Activated CD8-positive, alpha-beta memory T cell treated with anti-CD3 and anti-CD28 coated beads, Interleukin-2, amount 10 ng/mL, durations not matched to agents 7 days and 5 days (primary cell): ENCODE results near the gene SWSAP1. TPM values are rescaled to one million over a fixed set of nuclear protein-coding genes. Genes with fewer than 3 reads are reported as not detected.

Source experiments
- ATAC-seq: fragments of 150-1000 bp; cut with Tn5 transposase; one replicate; pipeline ENCODE4 v1.10.0; 2021; ENCODE audit warnings: moderate library complexity
- CTCF ChIA-PET: fragments of 350-600 bp; sonication (Branson Sonifier 250); formaldehyde crosslinking; loops from one replicate; lab custom pipeline; 2021; ENCODE audit warnings: antibody characterized with exemption; lab: Charles Lee
- DNase-seq: peaks from one replicate; pipeline ENCODE4 v3.0.0-alpha.2; 2020
- H3K27ac Mint-ChIP-seq: one replicate; pipeline ENCODE4 v1.8.0; 2021; ENCODE audit warnings: mild to moderate bottlenecking, mixed read lengths
- H3K27me3 Mint-ChIP-seq: one replicate; pipeline ENCODE4 v1.8.0; 2021; ENCODE audit warnings: mixed read lengths
- H3K36me3 Mint-ChIP-seq: one replicate; pipeline ENCODE4 v1.8.0; 2021; ENCODE audit warnings: mild to moderate bottlenecking, mixed read lengths
- H3K4me1 Mint-ChIP-seq: one replicate; pipeline ENCODE4 v1.8.0; 2021; ENCODE audit warnings: mixed read lengths
- H3K4me3 Mint-ChIP-seq: one replicate; pipeline ENCODE4 v1.8.0; 2021; ENCODE audit warnings: mild to moderate bottlenecking, moderate library complexity, mixed read lengths
- H3K9me3 Mint-ChIP-seq: one replicate; pipeline ENCODE4 v1.8.0; 2022; ENCODE audit warnings: low read depth, mixed read lengths
- total RNA-seq, 2 experiments: library from RNA; stranded (reverse); gene quantifications; one replicate each; pipeline ENCODE4 v1.2.3, GENCODE V29; 2021

SWSAP1 gene
- total RNA-seq, 2 experiments from 2014 or later, result 2.6 to 3.9 TPM

GRCh38 chr19:11410682-11411081 is 36.2 kb downstream of the SWSAP1 start:
- ATAC-seq, result no peak
- Mint-ChIP-seq H3K4me1 (no peaks in the 10 kb centered on the region), H3K27me3 (peaks cover 30% of the 10 kb centered on the region), H3K36me3 (no peaks in the 10 kb centered on the region), H3K4me3 (no peak overlapping the region), H3K27ac (no peak overlapping the region), H3K9me3 (no peaks in the 10 kb centered on the region)
- no peak for DNase-seq
- CTCF ChIA-PET, result no interaction called here

DNA sequence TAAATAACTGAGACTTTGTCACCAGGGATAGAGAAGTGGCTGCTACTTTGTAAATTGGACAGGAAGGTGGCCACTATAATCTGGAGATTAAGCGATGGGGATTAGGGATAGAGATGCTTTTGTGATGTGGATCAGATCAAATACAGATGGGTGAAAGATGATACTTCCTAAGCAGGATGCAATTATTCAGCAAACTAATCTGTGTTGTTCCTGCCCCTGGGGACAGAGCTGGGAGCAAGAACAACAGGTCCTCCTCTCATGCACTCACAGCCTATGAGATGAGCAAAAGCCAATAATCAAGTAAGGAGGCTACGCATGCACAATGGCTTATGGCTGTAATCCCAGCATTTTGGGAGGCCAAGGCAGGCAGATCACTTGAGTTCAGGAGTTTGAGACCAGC is 40.1 kb downstream of the SWSAP1 start:
- Mint-ChIP-seq H3K27ac (no peak overlapping the region), H3K4me1 (no peaks in the 10 kb centered on the region), H3K36me3 (no peaks in the 10 kb centered on the region), H3K4me3 (no peak overlapping the region), H3K9me3 (no peaks in the 10 kb centered on the region), H3K27me3 (peaks cover 47% of the 10 kb centered on the region)
- no peak for ATAC-seq
- CTCF ChIA-PET, result no interaction called here
- DNase-seq, result no peak

DNA sequence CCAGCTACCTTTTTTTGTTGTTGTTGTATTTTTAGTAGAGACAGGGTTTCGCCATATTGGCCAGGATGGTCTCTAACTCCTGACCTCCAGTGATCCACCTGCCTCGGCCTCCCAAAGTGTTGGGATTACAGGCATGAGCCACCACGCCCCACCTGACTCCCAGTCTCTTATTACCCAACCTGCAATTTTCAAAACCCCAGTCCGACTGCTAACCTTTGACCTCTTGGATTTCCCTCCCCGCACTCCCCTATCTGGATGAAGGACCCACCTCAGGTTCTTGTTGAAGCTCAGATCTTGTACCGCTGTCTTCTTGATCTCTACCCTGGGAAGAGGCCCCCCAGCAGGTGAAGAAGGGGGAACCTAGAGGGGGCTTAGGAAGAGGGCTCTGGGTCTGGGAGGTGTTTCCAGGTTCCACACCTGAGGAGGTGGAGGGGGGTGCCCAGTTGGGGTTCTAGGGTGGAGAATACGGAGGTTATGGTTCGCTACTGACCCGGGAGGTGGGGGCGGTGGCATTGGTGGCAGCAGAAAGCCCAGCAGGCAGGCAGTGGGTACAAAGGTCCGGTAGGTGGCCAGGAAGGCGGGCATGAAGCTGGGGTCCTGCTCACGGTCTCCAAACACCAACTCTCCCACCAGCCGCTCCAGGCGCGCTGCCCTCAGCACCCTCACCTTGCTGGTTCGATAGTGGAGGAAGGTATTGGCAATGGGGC is 42.0 kb downstream of the SWSAP1 start:
- H3K9me3 Mint-ChIP-seq, result no peaks in the 10 kb centered on the region
- H3K4me3 Mint-ChIP-seq, result no peak overlapping the region
- H3K36me3 Mint-ChIP-seq, result no peaks in the 10 kb centered on the region
- DNase-seq (no peak), ATAC-seq (no peak)
- peaks cover 57% of the 10 kb centered on the region for H3K27me3 Mint-ChIP-seq
- H3K27ac Mint-ChIP-seq, result no peak overlapping the region
- CTCF ChIA-PET, result interaction anchor here (1.0 kb wide), 1 partner anchor 66 kb away, joined by 5 read pairs; no protein-coding TSS in a partner anchor
- peaks cover 9% of the 10 kb centered on the region for H3K4me1 Mint-ChIP-seq

DNA sequence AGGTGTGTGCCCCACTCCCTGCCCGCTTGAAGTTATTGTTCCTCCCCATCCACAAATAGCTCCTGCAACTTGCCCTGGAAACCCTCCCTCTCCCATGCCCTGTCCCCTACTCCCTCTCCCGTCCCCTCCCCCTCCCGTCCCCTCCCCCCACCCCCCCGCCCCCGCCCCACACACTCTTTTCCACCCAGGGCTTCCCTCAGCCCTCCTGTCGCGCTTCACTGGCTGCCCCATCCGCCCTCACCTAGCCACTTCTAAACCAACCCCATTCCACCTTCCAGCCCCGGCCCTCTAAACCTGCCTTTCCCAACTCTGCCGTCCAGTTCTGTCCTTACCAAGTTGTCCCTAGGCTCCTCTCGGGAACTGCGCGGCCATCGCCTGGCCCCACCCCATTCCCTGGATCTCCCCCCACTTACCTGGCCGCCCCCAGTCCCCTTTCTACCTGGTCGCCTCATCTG is 43.7 kb downstream of the SWSAP1 start:
- Mint-ChIP-seq H3K27me3 (peaks cover 71% of the 10 kb centered on the region), H3K4me3 (no peak overlapping the region), H3K36me3 (no peaks in the 10 kb centered on the region), H3K9me3 (no peaks in the 10 kb centered on the region), H3K4me1 (peaks cover 23% of the 10 kb centered on the region), H3K27ac (no peak overlapping the region)
- CTCF ChIA-PET, result interaction anchor here (1.0 kb wide), 1 partner anchor 35 kb away, joined by 6 read pairs; no protein-coding TSS in a partner anchor
- ATAC-seq (no peak), DNase-seq (no peak)

DNA sequence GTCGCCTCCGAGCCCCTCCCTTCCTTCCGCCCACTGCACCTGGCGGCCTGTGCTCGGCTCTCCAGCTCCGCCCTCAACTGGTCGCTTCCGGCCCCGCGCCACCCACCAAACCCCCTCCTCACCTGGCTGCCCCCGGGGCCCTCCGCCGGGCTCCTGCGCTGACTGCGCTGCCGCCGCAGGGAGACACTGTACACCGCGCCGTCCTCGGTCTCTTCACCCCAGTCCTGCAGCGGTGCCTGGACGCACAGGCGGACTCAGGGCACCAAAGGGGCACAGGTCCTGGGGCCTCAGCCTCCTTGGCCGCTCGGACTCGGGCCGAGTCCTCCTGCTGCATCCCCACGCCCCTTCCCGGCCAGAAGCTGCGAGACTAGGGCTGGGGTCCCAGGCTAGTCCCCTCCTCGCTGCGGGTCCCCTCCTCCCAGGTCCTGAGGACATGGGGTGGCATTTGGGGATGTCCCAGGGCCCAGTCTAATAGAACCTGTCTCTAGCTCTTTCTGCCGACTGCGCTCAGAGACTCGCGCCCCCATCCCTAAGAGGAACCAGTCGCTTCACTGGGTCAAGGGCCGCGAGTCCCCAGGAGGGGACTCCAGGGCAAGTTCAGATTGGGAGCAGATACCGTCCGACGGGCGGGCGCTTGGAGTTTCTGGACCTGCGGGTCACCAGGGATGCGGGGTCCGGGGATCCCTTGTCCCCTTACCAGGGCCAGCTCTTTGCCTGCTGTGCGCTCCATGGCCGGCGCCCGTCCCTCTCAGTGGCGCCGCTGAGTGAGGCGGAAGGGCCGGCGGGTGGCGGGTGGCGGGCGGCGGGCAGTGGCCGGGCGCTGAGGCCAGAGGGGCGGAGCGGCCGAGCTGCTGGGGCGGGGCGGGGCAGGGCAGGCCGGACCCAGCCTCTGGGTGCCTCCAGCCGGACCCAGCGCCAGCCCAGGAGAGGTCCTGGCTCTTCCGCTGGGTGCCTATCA is 44.4 kb downstream of the SWSAP1 start, which contains the start of gene RGL3:
TSS of gene RGL3 (minus strand) at position 766 of the 958 bp plus-strand sequence. CDS start at position 730, 36 bp downstream.
- Mint-ChIP-seq H3K9me3 (no peaks in the 10 kb centered on the region), H3K4me3 (no peak within 1 kb of the TSS), H3K4me1 (peaks cover 28% of the 10 kb centered on the region), H3K27me3 (peaks cover 78% of the 10 kb centered on the region), H3K27ac (no peak within 1 kb of the TSS), H3K36me3 (no peaks in the 10 kb centered on the region)
- ATAC-seq (no peak), DNase-seq (no peak)
- CTCF ChIA-PET, result interaction anchor here (1.4 to 5.4 kb wide), 2 partner anchors 37 to 42 kb away, joined by 3 to 61 read pairs; partner anchors contain the start of gene EPOR

GRCh38 chr19:11420429-11421370 is 46.2 kb downstream of the SWSAP1 start:
- Mint-ChIP-seq H3K27me3 (peaks cover 76% of the 10 kb centered on the region), H3K9me3 (no peaks in the 10 kb centered on the region), H3K27ac (no peak overlapping the region), H3K4me1 (peaks cover 28% of the 10 kb centered on the region), H3K36me3 (no peaks in the 10 kb centered on the region), H3K4me3 (no peak overlapping the region)
- DNase-seq (no peak), ATAC-seq (no peak)
- CTCF ChIA-PET, result interaction anchor here (1.2 to 5.4 kb wide), 7 partner anchors 13 to 74 kb away, joined by 3 to 61 read pairs (median 4); partner anchors contain the start of genes CCDC159, EPOR, ODAD3 and PRKCSH

GRCh38 chr19:11421371-11422098 is 47.1 kb downstream of the SWSAP1 start:
- CTCF ChIA-PET, result interaction anchor here (1.3 to 5.4 kb wide), 6 partner anchors 13 to 61 kb away, joined by 3 to 61 read pairs (median 9); partner anchors contain the start of genes ELAVL3, EPOR, ODAD3 and PRKCSH
- no peaks in the 10 kb centered on the region for H3K9me3 Mint-ChIP-seq
- ATAC-seq (peak; percentile 66), DNase-seq (peak; percentile 72)
- H3K4me3 Mint-ChIP-seq, result peak overlapping the region; percentile 59
- peaks cover 28% of the 10 kb centered on the region for H3K4me1 Mint-ChIP-seq
- no peaks in the 10 kb centered on the region for H3K36me3 Mint-ChIP-seq
- H3K27ac Mint-ChIP-seq, result no peak overlapping the region
- peaks cover 69% of the 10 kb centered on the region for H3K27me3 Mint-ChIP-seq

DNA sequence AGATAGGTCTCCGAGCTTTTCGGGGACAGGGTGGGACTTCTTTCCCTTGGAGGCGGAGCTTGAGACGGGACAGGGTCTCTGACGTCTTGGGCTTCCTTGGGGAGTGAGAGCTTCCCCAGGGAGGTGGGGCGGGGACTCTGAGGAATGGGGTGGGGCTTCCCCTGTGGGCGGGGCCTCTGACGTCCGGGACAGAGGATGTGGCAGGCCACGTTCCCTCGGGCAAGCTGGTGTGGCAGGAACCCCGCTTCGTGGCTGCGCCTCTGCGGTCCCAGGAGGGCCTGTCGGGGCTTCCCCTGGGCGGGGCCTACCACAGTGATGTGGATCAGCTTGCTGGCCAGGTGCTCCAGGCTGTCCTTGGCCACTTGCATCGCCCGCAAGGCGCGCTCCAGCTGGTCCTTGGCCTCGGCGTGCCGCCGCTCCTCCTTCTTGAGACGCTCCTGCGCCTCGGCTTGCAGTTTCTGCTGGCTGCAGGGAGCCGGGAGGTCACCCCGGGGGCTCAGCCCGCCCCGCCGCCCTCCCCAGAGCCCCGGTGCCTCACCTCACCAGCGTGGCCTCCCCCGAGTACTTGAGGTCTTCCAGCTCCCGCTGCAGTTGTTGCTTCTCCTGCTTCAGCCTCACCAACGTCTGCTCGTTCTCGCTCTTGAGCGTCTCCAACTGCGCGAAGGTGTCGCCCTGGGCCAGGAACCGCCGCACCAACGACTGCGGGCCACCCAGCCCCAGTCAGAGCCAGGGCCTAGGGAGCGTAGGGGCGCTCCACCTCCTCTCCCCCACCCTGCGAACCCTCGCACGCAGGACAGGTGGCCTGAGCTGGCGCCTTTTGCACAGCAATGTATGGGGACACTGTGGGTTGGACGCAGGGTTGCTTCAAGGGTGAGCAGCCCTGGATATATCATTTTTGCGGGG is 47.9 kb downstream of the SWSAP1 start:
- Mint-ChIP-seq H3K36me3 (no peaks in the 10 kb centered on the region), H3K27me3 (peaks cover 60% of the 10 kb centered on the region), H3K27ac (no peak overlapping the region), H3K4me3 (peak overlapping the region; percentile 59), H3K9me3 (no peaks in the 10 kb centered on the region), H3K4me1 (peaks cover 28% of the 10 kb centered on the region)
- DNase-seq (peak; percentile 92), ATAC-seq (peak; percentile 73)
- CTCF ChIA-PET, result interaction anchor here (1.3 to 5.4 kb wide), 6 partner anchors 13 to 60 kb away, joined by 3 to 61 read pairs (median 9); partner anchors contain the start of genes ELAVL3, EPOR, ODAD3 and PRKCSH

DNA sequence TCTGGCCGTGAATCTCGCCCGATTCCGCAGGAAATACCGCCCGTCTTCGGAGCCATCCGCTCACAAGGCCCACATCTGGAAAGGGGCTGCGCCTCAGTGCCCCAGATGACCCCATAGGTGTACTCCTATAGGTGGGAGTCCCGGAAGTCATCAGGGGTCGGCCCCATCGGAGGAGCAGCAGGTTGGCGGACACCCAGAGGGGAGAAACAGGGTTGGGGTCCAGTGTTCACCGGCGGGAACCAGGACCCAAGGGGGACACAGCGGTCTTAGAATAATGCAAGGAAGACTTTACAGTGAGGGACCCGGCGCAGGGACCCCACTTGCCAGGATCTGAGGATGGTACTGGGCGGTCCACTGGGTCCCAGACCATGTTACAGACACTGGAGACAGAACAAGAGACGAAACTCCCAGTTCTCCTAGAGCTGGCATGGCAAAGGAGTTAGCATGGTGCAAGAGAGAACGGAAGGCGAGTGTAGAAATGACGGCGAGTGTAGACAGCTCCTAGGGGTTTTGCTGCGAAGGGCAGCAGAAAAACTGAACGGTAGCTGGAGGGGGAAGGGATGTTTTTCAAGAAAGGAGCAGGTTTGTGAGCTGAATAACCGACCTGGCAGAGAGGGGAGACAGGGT is 48.8 kb downstream of the SWSAP1 start:
- ATAC-seq (no peak), DNase-seq (no peak)
- no peaks in the 10 kb centered on the region for H3K9me3 Mint-ChIP-seq
- CTCF ChIA-PET, result interaction anchor here (0.6 to 5.4 kb wide), 4 partner anchors 12 to 599 kb away, joined by 3 to 61 read pairs (median 13); partner anchors contain the start of genes ELAVL3, EPOR, ODAD3 and PRKCSH
- no peaks in the 10 kb centered on the region for H3K36me3 Mint-ChIP-seq
- H3K4me3 Mint-ChIP-seq, result no peak overlapping the region
- peaks cover 28% of the 10 kb centered on the region for H3K4me1 Mint-ChIP-seq
- peaks cover 52% of the 10 kb centered on the region for H3K27me3 Mint-ChIP-seq
- H3K27ac Mint-ChIP-seq, result no peak overlapping the region

DNA sequence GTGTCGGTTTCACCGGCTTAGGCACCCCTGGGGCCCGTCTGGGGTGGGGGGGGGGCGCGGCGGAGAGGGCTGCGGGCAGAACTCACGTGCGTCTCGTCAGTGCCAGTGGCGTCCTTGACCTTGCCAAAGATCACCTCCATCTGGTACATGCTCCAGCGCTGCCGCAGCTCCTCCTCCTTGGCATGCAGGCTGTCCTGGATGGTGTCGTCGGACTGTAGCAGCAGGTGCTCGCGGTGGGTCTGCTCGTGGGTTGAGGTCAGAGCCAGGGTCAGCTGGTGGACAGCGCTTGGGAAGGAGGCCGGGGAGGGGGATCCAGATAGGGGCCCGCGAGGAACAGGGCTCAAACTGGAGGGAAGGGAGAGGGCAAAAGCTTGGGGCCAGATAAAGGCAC is 49.3 kb downstream of the SWSAP1 start:
- Mint-ChIP-seq H3K36me3 (no peaks in the 10 kb centered on the region), H3K4me1 (peaks cover 28% of the 10 kb centered on the region), H3K27me3 (peaks cover 47% of the 10 kb centered on the region), H3K9me3 (no peaks in the 10 kb centered on the region), H3K27ac (no peak overlapping the region), H3K4me3 (no peak overlapping the region)
- CTCF ChIA-PET, result interaction anchor here (0.6 to 5.4 kb wide), 3 partner anchors 11 to 599 kb away, joined by 3 to 61 read pairs (median 23); partner anchors contain the start of genes EPOR, ODAD3 and PRKCSH
- DNase-seq (no peak), ATAC-seq (no peak)
